K562 (cell line): ENCODE measurements around the gene SPEM2. TPM values are rescaled to one million over a fixed set of nuclear protein-coding genes. Genes with fewer than 3 reads are reported as not detected.

Experiments used
- ATAC-seq: fragments of 200-7000 bp; cut with Tn5 transposase; 3 replicates; pipeline ENCODE4 v1.9.1; 2020; ENCODE audit warnings: moderate library complexity
- BruUV-seq: library from RNA; stranded (reverse); fragments of 400-500 nt; replicated peaks from 2 replicates; lab custom pipeline; 2021; lab: Mats Ljungman, UMichigan
- CTCF ChIA-PET: fragments of 300-600 bp; formaldehyde crosslinking; extraction: SDS; loops from one replicate; lab custom pipeline; 2021; ENCODE audit warnings: low intra/inter-chr PET ratio; lab: Yijun Ruan, JAX
- POLR2A ChIA-PET: fragments of 300-600, 350-650 bp; sonication (Branson Sonifier 250); formaldehyde crosslinking; extraction: SDS; loops from one replicate; lab custom pipeline; 2021; ENCODE audit warnings: antibody characterized with exemption, inconsistent platforms; lab: Yijun Ruan, JAX
- DNase-seq, 4 experiments: peaks; one replicate each; pipeline versions ENCODE4 v3.0.0 to v3.0.0-alpha.2; 2011 to 2018; ENCODE audit warnings: low spot score in 3 of 4, mixed read lengths in 3 of 4; ENCODE audit errors: extremely low read depth in 1 of 4
- FAIRE-seq: peaks from 2 replicates; lab custom pipeline; 2011; peaks lifted over from hg19 to GRCh38; lab: Jason Lieb, UNC
- H2AFZ ChIP-seq: 2 replicates; pipeline ENCODE4 v1.6.0; 2011; ENCODE audit warnings: low read depth, low read length, control low read depth, inconsistent platforms
- H3K27ac ChIP-seq: fragments of 200-600 bp; 3 replicates; pipeline ENCODE4 v1.8.0; 2011; ENCODE audit warnings: low read depth, mild to moderate bottlenecking, control low read depth, inconsistent platforms, low read length, moderate library complexity, mixed read lengths; ENCODE audit errors: extremely low read depth
- H3K27me3 ChIP-seq, 2 experiments: fragments of 300-600 bp in 1 of 2; 2 replicates in 1 of 2; 3 replicates in 1 of 2; pipeline versions ENCODE4 v1.6.0 to v1.8.0; 2011; ENCODE audit warnings: inconsistent platforms in 2 of 2, low read length in 2 of 2, mild to moderate bottlenecking in 1 of 2, mixed read lengths in 1 of 2, moderate library complexity in 1 of 2; ENCODE audit not compliant: control insufficient read depth in 2 of 2, insufficient read depth in 2 of 2
- H3K36me3 ChIP-seq: fragments of 300-600 bp; 3 replicates; pipeline ENCODE4 v1.8.0; 2011; ENCODE audit warnings: mild to moderate bottlenecking, low read length, inconsistent platforms; ENCODE audit not compliant: control insufficient read depth, insufficient read depth
- H3K4me1 ChIP-seq, 2 experiments: fragments of 200-600 bp in 1 of 2; replicated peaks in 1 of 2; 2 replicates in 1 of 2; 3 replicates in 1 of 2; pipeline versions ENCODE4 v1.5.1 to v1.8.0; 2011; ENCODE audit warnings: inconsistent platforms in 2 of 2, low read length in 2 of 2, mild to moderate bottlenecking in 1 of 2, mixed read lengths in 1 of 2, moderate library complexity in 1 of 2; ENCODE audit not compliant: control insufficient read depth in 2 of 2, insufficient read depth in 2 of 2
- H3K4me2 ChIP-seq: 2 replicates; pipeline ENCODE4 v1.6.1; 2011; ENCODE audit warnings: low read length, control low read depth, inconsistent platforms, mixed read lengths; ENCODE audit not compliant: insufficient read depth
- H3K4me3 ChIP-seq: fragments of 200-600 bp; sonication (generic), shearing (Covaris generic); 2 replicates; pipeline ENCODE4 v1.5.1; 2016; ENCODE audit warnings: control low read depth, inconsistent platforms
- H3K79me2 ChIP-seq: fragments of 200-600 bp; 3 replicates; pipeline ENCODE4 v1.8.0; 2011; ENCODE audit warnings: low read length, inconsistent platforms; ENCODE audit not compliant: control insufficient read depth, insufficient read depth
- H3K9ac ChIP-seq, 2 experiments: 2 replicates each; pipeline versions ENCODE4 v1.6.0 to v1.6.1; 2011; ENCODE audit warnings: low read depth in 2 of 2, low read length in 2 of 2, control low read depth in 1 of 2, inconsistent platforms in 1 of 2, mild to moderate bottlenecking in 1 of 2, mixed read lengths in 1 of 2; ENCODE audit not compliant: insufficient read depth in 1 of 2
- H3K9me1 ChIP-seq: one replicate; pipeline ENCODE4 v1.6.0; 2011; ENCODE audit warnings: inconsistent platforms, mild to moderate bottlenecking, low read length, moderate library complexity; ENCODE audit not compliant: control insufficient read depth, insufficient read depth
- H3K9me3 ChIP-seq: replicated peaks from 2 replicates; pipeline ENCODE4 v1.5.1; 2011; ENCODE audit warnings: low read depth, low read length, inconsistent platforms; ENCODE audit not compliant: control insufficient read depth, insufficient read depth
- H4K20me1 ChIP-seq: replicated peaks from 2 replicates; pipeline ENCODE4 v1.6.1; 2011; ENCODE audit warnings: low read length, inconsistent platforms, mixed read lengths; ENCODE audit not compliant: control insufficient read depth, insufficient read depth
- CC2D1A ChIP-seq: fragments of 450-650 bp; IDR thresholded peaks from 2 replicates; pipeline ENCODE4 v1.6.1; 2017; ENCODE audit warnings: mild to moderate bottlenecking
- MAFG ChIP-seq: fragments of 450-650 bp; conservative IDR thresholded peaks from 2 replicates; pipeline ENCODE4 v1.6.1; 2016; ENCODE audit warnings: missing genetic modification characterization, missing compliant biosample characterization
- MAFK ChIP-seq: IDR thresholded peaks from 2 replicates; pipeline ENCODE4 v1.6.1; 2011; ENCODE audit warnings: low read length, improper control_type of control experiment
- NBN ChIP-seq: fragments of 450-650 bp; IDR thresholded peaks from 2 replicates; pipeline ENCODE4 v1.6.1; 2016; ENCODE audit warnings: low read depth, mild to moderate bottlenecking
- SMAD4 ChIP-seq: fragments of 250-450 bp; sonication (Bioruptor Pico); conservative IDR thresholded peaks from 2 replicates; pipeline ENCODE4 v1.8.0; 2021; ENCODE audit warnings: inconsistent platforms, mild to moderate bottlenecking, moderate library complexity
- ZBTB7A ChIP-seq: IDR thresholded peaks from 2 replicates; pipeline ENCODE4 v1.6.1; 2011; ENCODE audit warnings: low read depth, mild to moderate bottlenecking, low read length, moderate library complexity, borderline replicate concordance; ENCODE audit not compliant: control insufficient read depth
- WGBS: fragments of 100-300 bp; shearing (Covaris generic); methylation state at CpG from one replicate; pipeline ENCODE4 v1.1.6; 2016; ENCODE audit warnings: low coverage, mixed read lengths; ENCODE audit not compliant: insufficient coverage; ENCODE audit errors: missing lambda C conversion rate; 5-methylcytosine and 5-hydroxymethylcytosine counted together
- in situ Hi-C: fragments of 300-500 bp; cut with MboI; formaldehyde crosslinking; loops from 4 replicates; pipeline ENCODE4 v1.15.0; 2018; ENCODE audit warnings: inconsistent platforms, mixed read lengths
- intact Hi-C: fragments of 100-400 bp; cut with micrococcal nuclease; formaldehyde crosslinking; loops from 2 replicates; pipeline ENCODE4 v1.14.2; 2022
- polyA plus RNA-seq, 8 experiments: library from polyadenylated mRNA; depleted of rRNA in 4 of 8; stranded (reverse) in 5 of 8; unstranded in 3 of 8; fragments of >200 nt; fragmentation: Nextera tagmentation in 2 of 8; fragmentation: Illumina TruSeq in 1 of 8; extraction: Ambion mirVana in 2 of 8; extraction: Trizol in 1 of 8; gene quantifications; 2 replicates each; pipeline versions ENCODE4 v1.2.1 to v1.2.3, GENCODE V29; 2011 to 2014; ENCODE audit warnings: inconsistent platforms in 1 of 8, missing spikeins in 1 of 8
- total RNA-seq, 7 experiments: library from RNA; depleted of rRNA in 6 of 7; stranded (reverse); fragments of >200 nt in 6 of 7; fragmentation: Illumina TruSeq in 2 of 7; extraction: Trizol in 2 of 7; gene quantifications; 2 replicates each; pipeline versions ENCODE4 v1.2.1 to v1.2.3, GENCODE V29; 2011 to 2021; ENCODE audit warnings: low replicate concordance in 1 of 7
- TF ChIP-seq, protein P1 (sequence below): fragments of 450-650 bp; IDR thresholded peaks from 2 replicates; pipeline ENCODE4 v1.6.1; 2016

The SPEM2 gene
- total and polyA plus RNA-seq, 9 of the 15 experiments (the other 6 are each of a cell fraction or from before 2014, with no cell fraction given): not detected

DNA sequence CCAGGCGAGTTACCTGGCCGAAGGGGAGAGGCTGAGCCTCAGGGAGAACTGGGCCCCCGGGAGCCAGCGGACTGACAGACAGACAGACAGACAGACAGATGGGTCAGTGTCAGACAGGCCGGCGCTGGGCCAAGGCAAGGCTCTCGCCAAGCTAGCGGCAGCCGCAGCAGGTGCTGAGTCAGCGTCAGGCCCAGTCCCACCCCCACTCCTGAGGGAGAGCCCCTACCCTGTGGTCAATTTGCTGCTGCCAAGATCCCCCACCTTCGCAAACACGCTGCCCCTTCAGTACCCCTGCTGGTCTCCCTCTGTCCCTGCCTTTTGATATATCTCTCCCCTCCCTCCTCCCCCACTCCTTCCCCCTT, 15.4 kb downstream of the SPEM2 start (continued):
- TF ChIP-seq MAFG (tag) (peak; percentile 87), ZBTB7A (0 out of 2 replicates have a peak, but pooled peaks have one; percentile 7), CC2D1A (no peak), MAFK (peak; percentile 80), SMAD4 (CRISPR knock-in tag) (peak; percentile 67; the same call in 1 of the 2 replicates)
- TF ChIP-seq, protein P1, sequence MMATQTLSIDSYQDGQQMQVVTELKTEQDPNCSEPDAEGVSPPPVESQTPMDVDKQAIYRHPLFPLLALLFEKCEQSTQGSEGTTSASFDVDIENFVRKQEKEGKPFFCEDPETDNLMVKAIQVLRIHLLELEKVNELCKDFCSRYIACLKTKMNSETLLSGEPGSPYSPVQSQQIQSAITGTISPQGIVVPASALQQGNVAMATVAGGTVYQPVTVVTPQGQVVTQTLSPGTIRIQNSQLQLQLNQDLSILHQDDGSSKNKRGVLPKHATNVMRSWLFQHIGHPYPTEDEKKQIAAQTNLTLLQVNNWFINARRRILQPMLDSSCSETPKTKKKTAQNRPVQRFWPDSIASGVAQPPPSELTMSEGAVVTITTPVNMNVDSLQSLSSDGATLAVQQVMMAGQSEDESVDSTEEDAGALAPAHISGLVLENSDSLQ: peak; percentile 74

DNA sequence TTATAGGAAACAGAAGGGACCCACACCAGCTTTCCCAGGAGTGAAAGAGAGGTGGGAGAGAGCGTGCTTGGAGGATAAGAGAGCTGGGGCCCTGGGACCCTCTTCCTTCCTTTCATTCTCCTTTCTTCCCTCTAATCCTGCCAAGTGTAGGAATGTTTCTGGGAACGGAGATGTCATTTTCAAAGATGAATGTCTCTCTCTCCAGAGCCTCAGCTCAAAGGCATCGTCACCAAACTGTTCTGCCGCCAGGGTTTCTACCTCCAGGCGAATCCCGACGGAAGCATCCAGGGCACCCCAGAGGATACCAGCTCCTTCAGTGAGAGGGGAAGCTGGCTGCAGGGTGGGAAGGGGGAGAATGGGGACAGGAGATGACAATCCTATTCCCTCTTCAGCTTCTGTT, 15.8 kb downstream of the SPEM2 start:
- H3K4me1 ChIP-seq: peaks cover 17 to 74% of the 10 kb centered on the region in 2 experiments; a peak in 4 of 5 replicates
- no peaks in the 10 kb centered on the region for H3K9me3 ChIP-seq
- no peaks in the 10 kb centered on the region for H3K36me3 ChIP-seq
- H3K4me2 ChIP-seq: no peak overlapping the region
- intact Hi-C loops (no loop called here), in situ Hi-C loops (no loop called here)
- TF ChIP-seq NBN: no peak
- 50% methylated on average over 1 of the region's 7 CpGs for WGBS
- H4K20me1 ChIP-seq: no peaks in the 10 kb centered on the region
- DNase-seq (no peak), ATAC-seq (no peak), FAIRE-seq (no peak)
- no TSS peak for BruUV-seq
- no peaks in the 10 kb centered on the region for H3K27me3 ChIP-seq
- peaks cover 3% of the 10 kb centered on the region for H3K9me1 ChIP-seq
- H2AFZ ChIP-seq: no peak overlapping the region
- no peak overlapping the region; the same call in 2 of the 3 replicates for H3K27ac ChIP-seq
- H3K4me3 ChIP-seq: no peak overlapping the region
- H3K79me2 ChIP-seq: peaks cover 5% of the 10 kb centered on the region; the same call in 2 of the 3 replicates
- POLR2A ChIA-PET: interaction anchor here (0.8 to 2.0 kb wide), 4 partner anchors 36 to 45 kb away, joined by 4 to 8 read pairs (median 6); partner anchors contain the start of genes POLR2A and ZBTB4
- CTCF ChIA-PET: no interaction called here
- H3K9ac ChIP-seq: no peak overlapping the region; a peak in 1 of 4 replicates
